Lower lobe of right lung (tissue), 2 donors: ENCODE measurements around the gene ANO10. TPM values are rescaled to one million over a fixed set of nuclear protein-coding genes. Genes with fewer than 3 reads are reported as not detected.

ENCODE experiments used
- ATAC-seq, 2 donors: fragments of 200-7000 bp; cut with Tn5 transposase; one replicate each; pipeline ENCODE4 v1.9.1; 2020 to 2022; ENCODE audit warnings: mild to moderate bottlenecking in 2 of 2, moderate library complexity in 2 of 2
- DNase-seq: peaks from one replicate; pipeline ENCODE4 v3.0.0-alpha.2; 2020
- H3K27ac ChIP-seq: fragments of 200-600 bp; one replicate; pipeline ENCODE4 v1.8.0; 2022
- H3K27me3 ChIP-seq: fragments of 200-600 bp; one replicate; pipeline ENCODE4 v1.8.0; 2022; ENCODE audit warnings: low read depth
- H3K36me3 ChIP-seq: fragments of 200-600 bp; one replicate; pipeline ENCODE4 v1.8.0; 2022; ENCODE audit warnings: mild to moderate bottlenecking
- H3K4me1 ChIP-seq: fragments of 200-600 bp; one replicate; pipeline ENCODE4 v1.8.0; 2022
- H3K4me3 ChIP-seq: fragments of 200-600 bp; one replicate; pipeline ENCODE4 v1.8.0; 2022; ENCODE audit warnings: mild to moderate bottlenecking
- H3K9me3 ChIP-seq: fragments of 200-600 bp; one replicate; pipeline ENCODE4 v1.8.0; 2022
- intact Hi-C: fragments of 100-400 bp; cut with DNase I; formaldehyde crosslinking; loops from one replicate; pipeline ENCODE4 v1.11.0; 2022
- total RNA-seq: library from RNA; stranded (reverse); fragmentation: NEBNext Ultra II Directional; extraction: Animal tissue kit (Norgen Biotek cat#: 25700); gene quantifications from one replicate; pipeline ENCODE4 v1.2.1, GENCODE V29; 2021
- TF ChIP-seq, protein P1 (sequence below): fragments of 200-600 bp; IDR thresholded peaks from one replicate; pipeline ENCODE4 v1.8.0; 2022; ENCODE audit warnings: antibody characterized with exemption, mild to moderate bottlenecking
- donor health status: DM: no; HTN: yes; CAD: no; lungs with severe emphysema.

The ANO10 gene
- total RNA-seq, 1 donor from 2014 or later: 32.3 TPM

DNA sequence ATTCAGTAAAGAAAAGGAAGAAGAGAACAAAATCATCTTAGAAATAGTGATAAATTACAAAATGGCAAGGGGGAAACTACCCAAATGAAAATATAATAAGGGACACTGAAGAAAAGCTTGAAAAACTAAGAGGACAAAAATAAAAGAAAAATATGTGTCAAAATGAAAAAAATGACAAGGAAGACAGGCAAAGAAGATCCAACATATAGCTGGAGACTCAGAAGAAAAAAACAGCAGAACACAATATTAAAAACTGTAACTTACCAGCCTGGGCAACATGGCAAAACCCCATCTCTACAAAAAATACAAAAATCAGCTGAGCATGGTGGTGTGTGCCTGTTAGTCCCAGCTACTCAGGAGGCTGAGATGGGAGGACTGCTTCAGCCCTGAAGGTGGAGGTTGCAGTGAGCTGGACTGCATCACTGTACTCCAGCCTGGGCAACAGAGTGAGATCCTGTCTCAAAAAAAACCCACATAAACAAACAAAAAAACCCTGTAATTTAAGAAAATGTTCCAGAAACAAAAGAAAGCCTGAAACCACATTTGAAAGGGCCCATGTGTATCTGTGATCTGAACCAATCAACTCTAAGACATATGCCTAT is 93.2 kb downstream of the ANO10 start:
- TF ChIP-seq, protein P1, sequence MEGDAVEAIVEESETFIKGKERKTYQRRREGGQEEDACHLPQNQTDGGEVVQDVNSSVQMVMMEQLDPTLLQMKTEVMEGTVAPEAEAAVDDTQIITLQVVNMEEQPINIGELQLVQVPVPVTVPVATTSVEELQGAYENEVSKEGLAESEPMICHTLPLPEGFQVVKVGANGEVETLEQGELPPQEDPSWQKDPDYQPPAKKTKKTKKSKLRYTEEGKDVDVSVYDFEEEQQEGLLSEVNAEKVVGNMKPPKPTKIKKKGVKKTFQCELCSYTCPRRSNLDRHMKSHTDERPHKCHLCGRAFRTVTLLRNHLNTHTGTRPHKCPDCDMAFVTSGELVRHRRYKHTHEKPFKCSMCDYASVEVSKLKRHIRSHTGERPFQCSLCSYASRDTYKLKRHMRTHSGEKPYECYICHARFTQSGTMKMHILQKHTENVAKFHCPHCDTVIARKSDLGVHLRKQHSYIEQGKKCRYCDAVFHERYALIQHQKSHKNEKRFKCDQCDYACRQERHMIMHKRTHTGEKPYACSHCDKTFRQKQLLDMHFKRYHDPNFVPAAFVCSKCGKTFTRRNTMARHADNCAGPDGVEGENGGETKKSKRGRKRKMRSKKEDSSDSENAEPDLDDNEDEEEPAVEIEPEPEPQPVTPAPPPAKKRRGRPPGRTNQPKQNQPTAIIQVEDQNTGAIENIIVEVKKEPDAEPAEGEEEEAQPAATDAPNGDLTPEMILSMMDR: no peak
- Histone ChIP-seq H3K27ac (no peak overlapping the region), H3K4me1 (no peaks in the 10 kb centered on the region), H3K9me3 (peaks cover 9% of the 10 kb centered on the region), H3K27me3 (no peaks in the 10 kb centered on the region), H3K4me3 (no peak overlapping the region), H3K36me3 (no peaks in the 10 kb centered on the region)
- DNase-seq (no peak), ATAC-seq (no peak)
- intact Hi-C loops: no loop called here

DNA sequence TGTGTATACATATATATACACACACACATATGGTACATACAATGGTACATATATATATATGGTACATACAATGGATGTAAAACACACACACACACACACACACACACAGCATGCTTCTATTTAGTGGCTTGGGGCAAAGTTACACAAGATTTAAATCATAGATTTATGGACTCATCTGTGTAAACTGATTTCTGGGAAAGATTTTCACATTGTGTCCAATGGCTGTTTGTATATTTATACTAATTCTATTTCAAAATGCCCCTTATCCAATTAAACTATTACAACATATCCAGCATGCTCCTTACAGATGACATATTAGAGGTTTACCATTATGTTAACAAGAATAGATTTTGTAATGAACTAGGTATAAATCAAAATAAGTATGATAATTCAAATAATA is 94.9 kb downstream of the ANO10 start:
- Histone ChIP-seq H3K36me3 (no peaks in the 10 kb centered on the region), H3K9me3 (peaks cover 9% of the 10 kb centered on the region), H3K4me3 (no peak overlapping the region), H3K27me3 (no peaks in the 10 kb centered on the region), H3K27ac (no peak overlapping the region), H3K4me1 (no peaks in the 10 kb centered on the region)
- ATAC-seq: no peak
- no peak for DNase-seq
- intact Hi-C loops: no loop called here
- TF ChIP-seq, protein P1: no peak

DNA sequence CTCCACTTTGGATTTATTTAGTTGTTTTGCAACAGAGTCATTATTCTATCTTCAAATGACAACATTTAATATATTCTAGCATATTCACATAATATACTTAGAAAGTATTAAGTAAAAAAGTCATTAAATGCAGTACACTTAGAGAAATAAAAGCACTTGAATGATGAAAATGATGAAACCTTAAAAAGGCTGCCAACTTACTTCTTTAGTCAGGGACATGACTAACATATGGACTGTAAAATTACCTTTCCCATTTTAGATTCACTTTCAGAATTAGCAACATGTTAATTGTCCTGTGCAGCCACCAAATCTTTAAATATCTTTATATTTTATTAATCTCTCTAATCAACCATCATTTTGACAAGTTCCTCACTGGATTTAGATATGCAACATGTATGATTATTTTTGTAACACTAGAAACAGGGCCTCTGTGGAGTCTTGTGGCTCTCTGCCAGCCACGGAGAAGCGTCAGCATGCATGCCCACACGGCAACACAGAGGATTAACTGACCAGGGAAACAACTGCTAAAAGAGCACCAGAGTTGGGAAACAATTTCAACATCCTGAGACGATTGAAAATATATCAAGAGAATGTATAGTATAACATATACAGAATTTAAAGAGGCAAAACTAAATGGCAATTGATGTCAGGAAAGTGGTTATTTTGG is 95.7 kb downstream of the ANO10 start:
- intact Hi-C loops: no loop called here
- no peak overlapping the region for H3K4me3 ChIP-seq
- H3K36me3 ChIP-seq: no peaks in the 10 kb centered on the region
- H3K27me3 ChIP-seq: no peaks in the 10 kb centered on the region
- no peak for DNase-seq
- ATAC-seq: no peak
- H3K4me1 ChIP-seq: no peaks in the 10 kb centered on the region
- H3K9me3 ChIP-seq: peaks cover 9% of the 10 kb centered on the region
- TF ChIP-seq, protein P1: no peak
- no peak overlapping the region for H3K27ac ChIP-seq

DNA sequence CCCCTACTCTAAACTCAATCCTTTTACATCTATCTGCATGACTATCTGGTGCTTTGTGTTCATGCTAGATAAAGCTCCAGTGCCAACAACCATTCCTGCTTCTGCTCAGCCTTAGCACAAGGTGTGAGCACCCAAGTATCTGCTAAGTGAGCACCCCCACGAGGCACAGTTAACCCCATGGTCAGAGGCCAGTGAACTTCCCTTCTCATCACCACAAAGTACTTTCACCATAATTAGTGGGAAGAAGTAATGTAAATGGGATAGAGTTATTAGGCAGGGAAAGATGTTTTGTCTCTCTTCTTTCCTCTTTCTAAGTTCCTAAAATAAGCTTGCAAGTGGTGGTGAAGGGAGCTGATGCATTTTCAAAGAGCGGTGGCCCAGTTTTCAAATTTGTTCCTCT is 96.4 kb downstream of the ANO10 start:
- intact Hi-C loops: no loop called here
- ATAC-seq (peak in 1 of 2 donors; percentile 50), DNase-seq (no peak)
- no peaks in the 10 kb centered on the region for H3K27me3 ChIP-seq
- no peak overlapping the region for H3K4me3 ChIP-seq
- no peaks in the 10 kb centered on the region for H3K36me3 ChIP-seq
- H3K4me1 ChIP-seq: no peaks in the 10 kb centered on the region
- peaks cover 9% of the 10 kb centered on the region for H3K9me3 ChIP-seq
- TF ChIP-seq, protein P1: no peak
- no peak overlapping the region for H3K27ac ChIP-seq

DNA sequence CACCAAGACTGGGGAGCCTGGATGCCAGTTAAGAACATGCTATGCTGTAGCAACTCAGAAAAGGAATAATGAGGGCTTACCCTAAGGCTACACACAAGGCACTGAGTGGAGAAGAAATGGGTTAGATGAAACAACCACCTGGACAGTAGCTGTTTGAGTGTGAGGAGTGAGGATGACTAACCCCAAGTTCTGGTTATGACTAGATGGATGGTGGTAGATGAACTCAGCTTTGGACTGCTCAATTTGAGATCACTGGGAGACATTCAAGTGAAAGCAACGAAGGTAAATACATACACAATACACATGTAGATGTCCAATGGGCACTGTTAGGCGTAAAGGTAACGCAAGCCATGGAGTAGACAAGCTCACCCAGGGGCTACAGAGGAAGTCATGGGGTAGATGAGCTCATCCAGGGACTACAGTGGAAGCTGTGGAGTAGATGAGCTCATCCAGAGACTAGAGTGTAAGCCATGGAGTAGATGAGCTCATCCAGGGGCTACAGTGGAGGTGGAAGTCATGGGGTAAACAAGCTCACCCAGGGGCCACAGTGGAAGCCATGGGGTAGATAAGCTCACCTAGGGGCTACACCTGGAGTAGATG is 98.3 kb downstream of the ANO10 start:
- DNase-seq (no peak), ATAC-seq (no peak)
- intact Hi-C loops: no loop called here
- Histone ChIP-seq H3K27me3 (no peaks in the 10 kb centered on the region), H3K4me1 (no peaks in the 10 kb centered on the region), H3K27ac (no peak overlapping the region), H3K4me3 (no peak overlapping the region), H3K36me3 (no peaks in the 10 kb centered on the region), H3K9me3 (peaks cover 15% of the 10 kb centered on the region)
- TF ChIP-seq, protein P1: no peak
